ENCODE measurements around the gene KRT78.
"Not testable (repeated sequence)": the region's sequence is repeated elsewhere in the genome, so short reads cannot be mapped to it uniquely, and the experiment has no call there.

Gene KRT78

GRCh38 chr12:52848661-52849255, at the start of gene KRT78:
Gene KRT78 (minus strand): TSS chr12:52848994. CDS start chr12:52848930, 64 bp downstream.
- no peak for DNase-seq (ENCODE audit: low read depth, low spot score)

- DNase-seq (ENCODE audit: low read depth, low spot score), result no peak
These were observed 47.7 kb upstream of the KRT78 start for GRCh38 chr12:52896190-52897100.

- DNase-seq (ENCODE audit: low read depth, low spot score), result no peak
These were observed 47.0 kb upstream of the KRT78 start for GRCh38 chr12:52895726-52896189.

GRCh38 chr12:52892974-52893373, 44.2 kb upstream of the KRT78 start:
- no peak for DNase-seq (ENCODE audit: low read depth, low spot score)

GRCh38 chr12:52892207-52892852, 43.5 kb upstream of the KRT78 start:
- DNase-seq (ENCODE audit: low read depth, low spot score), result no peak

- no peak for DNase-seq (ENCODE audit: low read depth, low spot score)
These were observed 42.2 kb upstream of the KRT78 start for GRCh38 chr12:52891044-52891443.

- DNase-seq (ENCODE audit: low read depth, low spot score), result no peak
These were observed 41.6 kb upstream of the KRT78 start for GRCh38 chr12:52890417-52890816.

GRCh38 chr12:52884526-52885293, 35.9 kb upstream of the KRT78 start:
- DNase-seq (ENCODE audit: low read depth, low spot score), result peak; percentile 76

- DNase-seq (ENCODE audit: low read depth, low spot score), result not testable (repeated sequence)
These were observed 31.7 kb upstream of the KRT78 start for GRCh38 chr12:52880499-52880898.

- DNase-seq (ENCODE audit: low read depth, low spot score), result peak; percentile 30
These were observed 30.9 kb upstream of the KRT78 start for GRCh38 chr12:52879394-52880351.

GRCh38 chr12:52878507-52879393, 30.0 kb upstream of the KRT78 start:
- DNase-seq (ENCODE audit: low read depth, low spot score), result no peak

- DNase-seq (ENCODE audit: low read depth, low spot score), result no peak
These were observed 28.4 kb upstream of the KRT78 start for GRCh38 chr12:52877242-52877641.

- no peak for DNase-seq (ENCODE audit: low read depth, low spot score)
These were observed 27.6 kb upstream of the KRT78 start for GRCh38 chr12:52876372-52876771.

- no peak for DNase-seq (ENCODE audit: low read depth, low spot score)
These were observed 26.0 kb upstream of the KRT78 start for GRCh38 chr12:52874573-52875435.

GRCh38 chr12:52873832-52874572, 25.2 kb upstream of the KRT78 start:
- DNase-seq (ENCODE audit: low read depth, low spot score), result no peak

- DNase-seq (ENCODE audit: low read depth, low spot score), result no peak
These were observed 24.7 kb upstream of the KRT78 start for GRCh38 chr12:52873513-52873831.

GRCh38 chr12:52872644-52873389, 24.0 kb upstream of the KRT78 start:
- no peak for DNase-seq (ENCODE audit: low read depth, low spot score)

All from activated naive CD8-positive, alpha-beta T cell treated with anti-CD3 and anti-CD28 coated beads, Interleukin-2, amount 50 U/mL, for 16 hours (primary cell).